Tibial artery (tissue), 4 donors: Measurements from ENCODE around the gene B3GALT2.

ENCODE experiments used
- DNase-seq, 2 donors: peaks; one replicate each; pipeline ENCODE4 v3.0.0-alpha.2; 2019
- H3K27ac ChIP-seq, 2 donors: fragments of 200-600 bp; sonication (generic) in 1 of 2; 1 replicate in 1 of 2; 2 replicates in 1 of 2; pipeline ENCODE4 v1.5.1; 2018 to 2019; ENCODE audit warnings: mild to moderate bottlenecking in 1 of 2
- H3K27me3 ChIP-seq, 2 donors: fragments of 200-600 bp; sonication (generic) in 1 of 2; one replicate each; pipeline versions ENCODE4 v1.5.1 to v1.6.0; 2016 to 2019
- H3K36me3 ChIP-seq, 3 donors: fragments of 200-600 bp; sonication (generic) in 2 of 3; one replicate each; pipeline ENCODE4 v1.5.1; 2016 to 2019; ENCODE audit warnings: mild to moderate bottlenecking in 2 of 3
- H3K4me1 ChIP-seq, 4 donors: fragments of 200-600 bp; sonication (generic) in 2 of 4; 1 replicate in 3 of 4; 2 replicates in 1 of 4; pipeline ENCODE4 v1.5.1; 2016 to 2019
- H3K4me3 ChIP-seq, 2 donors: fragments of 200-600 bp; sonication (generic) in 1 of 2; 1 replicate in 1 of 2; 2 replicates in 1 of 2; pipeline ENCODE4 v1.5.1; 2018 to 2019; ENCODE audit warnings: mild to moderate bottlenecking in 2 of 2
- H3K9me3 ChIP-seq, 3 donors: fragments of 200-600 bp; sonication (generic) in 1 of 3; one replicate each; pipeline ENCODE4 v1.5.1; 2016 to 2019
- intact Hi-C: fragments of 100-400 bp; cut with DNase I; formaldehyde crosslinking; loops from one replicate; pipeline ENCODE4 v1.15.0; 2023; ENCODE audit warnings: low total_unique reads
- TF ChIP-seq, protein P1 (sequence below), 2 experiments: fragments of 200-600 bp in 1 of 2; fragments of 450-650 bp in 1 of 2; IDR thresholded peaks; one replicate each; pipeline ENCODE4 v1.5.1; 2017 to 2019; ENCODE audit warnings: antibody characterized with exemption in 2 of 2, mild to moderate bottlenecking in 1 of 2, moderate library complexity in 1 of 2

B3GALT2 gene

DNA sequence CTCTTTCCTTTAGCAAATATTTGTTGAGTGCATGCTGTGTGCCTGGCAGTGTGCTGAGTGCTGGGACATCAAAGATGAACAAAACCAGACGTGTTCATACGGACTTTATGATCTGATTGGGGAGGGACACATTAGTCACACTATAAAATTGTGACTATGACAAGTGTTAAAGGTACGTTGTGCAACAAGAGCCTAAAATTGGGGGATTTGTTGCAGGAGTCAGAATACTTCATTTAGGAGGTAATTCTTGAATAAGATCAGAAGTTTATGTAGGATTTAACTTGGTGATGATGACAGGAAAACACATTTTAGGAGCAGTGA, 29.6 kb downstream of the B3GALT2 start:
- DNase-seq = no peak
- no peaks in the 10 kb centered on the region for H3K27me3 ChIP-seq
- no peaks in the 10 kb centered on the region for H3K4me1 ChIP-seq
- H3K36me3 ChIP-seq = peaks cover 26 to 34% (median 27%) of the 10 kb centered on the region in 3 donors
- TF ChIP-seq, protein P1, sequence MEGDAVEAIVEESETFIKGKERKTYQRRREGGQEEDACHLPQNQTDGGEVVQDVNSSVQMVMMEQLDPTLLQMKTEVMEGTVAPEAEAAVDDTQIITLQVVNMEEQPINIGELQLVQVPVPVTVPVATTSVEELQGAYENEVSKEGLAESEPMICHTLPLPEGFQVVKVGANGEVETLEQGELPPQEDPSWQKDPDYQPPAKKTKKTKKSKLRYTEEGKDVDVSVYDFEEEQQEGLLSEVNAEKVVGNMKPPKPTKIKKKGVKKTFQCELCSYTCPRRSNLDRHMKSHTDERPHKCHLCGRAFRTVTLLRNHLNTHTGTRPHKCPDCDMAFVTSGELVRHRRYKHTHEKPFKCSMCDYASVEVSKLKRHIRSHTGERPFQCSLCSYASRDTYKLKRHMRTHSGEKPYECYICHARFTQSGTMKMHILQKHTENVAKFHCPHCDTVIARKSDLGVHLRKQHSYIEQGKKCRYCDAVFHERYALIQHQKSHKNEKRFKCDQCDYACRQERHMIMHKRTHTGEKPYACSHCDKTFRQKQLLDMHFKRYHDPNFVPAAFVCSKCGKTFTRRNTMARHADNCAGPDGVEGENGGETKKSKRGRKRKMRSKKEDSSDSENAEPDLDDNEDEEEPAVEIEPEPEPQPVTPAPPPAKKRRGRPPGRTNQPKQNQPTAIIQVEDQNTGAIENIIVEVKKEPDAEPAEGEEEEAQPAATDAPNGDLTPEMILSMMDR (IDR thresholded peaks at IDR 0.05) = no peak
- H3K27ac ChIP-seq = no peak overlapping the region
- no peaks in the 10 kb centered on the region for H3K9me3 ChIP-seq
- H3K4me3 ChIP-seq = no peak overlapping the region
- intact Hi-C loops = no loop called here

DNA sequence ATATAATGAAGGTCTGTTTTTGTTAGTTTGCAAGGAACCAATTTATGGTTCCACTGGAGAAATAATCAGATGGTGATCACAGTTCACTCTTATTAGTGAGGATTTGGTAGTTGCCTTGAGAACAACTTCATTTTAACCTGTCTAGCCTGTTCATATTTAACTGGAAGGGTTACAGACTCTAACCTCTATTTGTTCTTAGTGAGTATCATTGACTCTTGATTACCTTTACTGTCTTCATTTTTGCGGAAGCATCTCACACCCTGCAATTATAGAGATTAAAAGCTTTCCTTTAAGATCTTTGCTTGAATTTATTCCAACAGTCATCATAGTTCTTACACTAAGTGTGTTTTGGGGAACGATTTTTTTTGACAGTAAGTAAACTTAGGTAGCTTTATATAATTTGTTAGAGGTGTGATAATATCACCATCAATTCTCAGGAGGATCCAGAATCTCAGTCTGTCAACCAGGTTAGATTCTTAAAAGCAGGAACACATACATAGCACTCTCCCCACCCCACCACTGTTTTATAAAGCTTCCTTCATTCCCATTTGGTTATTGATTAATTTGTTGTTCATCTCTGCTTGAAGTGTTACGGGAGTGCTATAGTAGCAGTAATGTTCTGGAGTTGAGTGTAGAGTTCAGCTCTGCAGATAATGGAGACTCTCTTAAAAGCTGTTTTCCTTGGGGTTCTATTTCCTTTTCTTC, 30.1 kb downstream of the B3GALT2 start:
- no peaks in the 10 kb centered on the region for H3K9me3 ChIP-seq
- TF ChIP-seq, protein P1 (IDR thresholded peaks at IDR 0.05) = no peak
- peaks cover 31 to 39% (median 32%) of the 10 kb centered on the region in 3 donors for H3K36me3 ChIP-seq
- H3K4me3 ChIP-seq = no peak overlapping the region
- no peak overlapping the region for H3K27ac ChIP-seq
- intact Hi-C loops = no loop called here
- H3K4me1 ChIP-seq = no peaks in the 10 kb centered on the region
- no peak for DNase-seq
- no peaks in the 10 kb centered on the region for H3K27me3 ChIP-seq

DNA sequence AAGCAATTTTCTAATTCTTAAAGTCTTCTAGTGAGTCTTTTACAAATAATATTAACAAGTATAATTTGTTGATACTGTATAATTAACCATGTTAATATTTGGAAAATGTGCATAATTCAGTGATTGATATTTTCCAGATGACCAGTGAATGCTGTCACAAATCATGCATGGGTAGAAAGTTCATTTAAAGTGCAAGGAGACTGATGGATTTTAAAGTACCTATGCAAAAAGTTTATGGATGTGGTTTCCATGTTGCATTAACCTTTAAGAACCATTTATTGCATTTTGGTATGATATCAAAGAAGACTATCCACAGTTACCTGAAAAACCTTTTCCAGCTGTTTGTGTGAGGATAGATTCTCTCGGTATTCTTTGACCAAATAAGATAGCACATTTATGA, 41.4 kb downstream of the B3GALT2 start:
- intact Hi-C loops = no loop called here
- H3K4me1 ChIP-seq = peaks cover 0 to 13% (median 0%) of the 10 kb centered on the region in 4 donors

DNA sequence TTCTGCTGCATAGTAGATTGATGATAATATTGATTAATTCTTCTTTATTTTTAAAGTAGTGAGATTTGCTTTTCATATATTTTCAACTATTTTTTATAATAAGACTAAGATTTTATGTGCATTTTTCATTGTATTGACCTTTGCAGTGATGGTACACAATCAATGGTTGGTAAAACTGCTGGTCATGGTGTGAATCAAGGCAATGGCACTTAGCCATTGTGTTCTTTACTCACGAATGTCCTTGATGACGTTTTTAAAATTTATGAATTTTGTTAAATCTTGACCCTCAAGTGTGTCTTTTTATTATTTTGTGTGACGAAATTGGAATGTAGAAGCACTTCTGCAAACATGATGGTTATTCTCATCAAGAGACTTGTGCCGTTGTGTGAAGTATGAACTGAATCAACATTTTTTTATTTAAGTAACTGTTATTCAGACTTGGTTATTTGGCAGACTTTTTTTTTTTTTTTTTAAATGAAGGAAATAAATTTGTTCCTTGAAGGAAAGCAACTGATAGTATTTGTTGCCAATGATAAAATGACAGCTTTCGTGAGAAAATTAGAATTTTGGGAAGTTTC, 42.0 kb downstream of the B3GALT2 start:
- TF ChIP-seq, protein P1 (IDR thresholded peaks at IDR 0.05) = no peak
- intact Hi-C loops = no loop called here
- Histone ChIP-seq H3K36me3 (peaks cover 35 to 67% (median 46%) of the 10 kb centered on the region in 3 donors), H3K27ac (no peak overlapping the region), H3K27me3 (no peaks in the 10 kb centered on the region), H3K4me3 (no peak overlapping the region), H3K4me1 (peaks cover 0 to 13% (median 0%) of the 10 kb centered on the region in 4 donors), H3K9me3 (no peaks in the 10 kb centered on the region)
- DNase-seq = no peak

More for the DNA sequence above, 41.4 kb downstream of the B3GALT2 start:
- TF ChIP-seq, protein P1 (IDR thresholded peaks at IDR 0.05) = no peak
- H3K27ac ChIP-seq = no peak overlapping the region
- no peaks in the 10 kb centered on the region for H3K9me3 ChIP-seq
- no peak for DNase-seq
- no peak overlapping the region for H3K4me3 ChIP-seq
- no peaks in the 10 kb centered on the region for H3K27me3 ChIP-seq
- peaks cover 37 to 65% (median 43%) of the 10 kb centered on the region in 3 donors for H3K36me3 ChIP-seq

DNA sequence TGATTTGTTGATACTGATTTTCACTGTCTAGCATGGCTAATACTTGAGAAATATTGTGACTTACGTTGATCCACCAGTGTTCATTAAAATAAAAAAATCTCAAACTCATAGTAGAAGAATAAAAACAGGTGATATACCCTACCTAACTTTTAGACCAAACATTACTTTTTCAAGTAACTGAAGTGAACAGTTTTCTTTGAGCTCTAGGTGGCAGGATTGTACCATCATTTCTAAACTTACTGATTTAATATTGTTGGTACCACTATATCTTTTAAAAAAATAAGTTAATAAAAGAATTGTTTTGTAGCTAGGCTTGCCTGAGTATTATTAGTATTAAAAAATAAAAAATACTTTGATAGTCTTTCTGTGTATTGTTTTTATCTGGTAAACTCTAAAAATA, 43.1 kb downstream of the B3GALT2 start:
- no peaks in the 10 kb centered on the region for H3K9me3 ChIP-seq
- no peak for DNase-seq
- no peak overlapping the region for H3K4me3 ChIP-seq
- peaks cover 36 to 69% (median 46%) of the 10 kb centered on the region in 3 donors for H3K36me3 ChIP-seq
- TF ChIP-seq, protein P1 (IDR thresholded peaks at IDR 0.05) = peak; percentile 12 to 24
- no peak overlapping the region for H3K27ac ChIP-seq
- H3K27me3 ChIP-seq = no peaks in the 10 kb centered on the region
- intact Hi-C loops = no loop called here
- peaks cover 0 to 13% (median 0%) of the 10 kb centered on the region in 4 donors for H3K4me1 ChIP-seq
